Renal cortex interstitium (tissue), 11 donors: ENCODE results near the gene CLSTN2. TPM values are rescaled to one million over a fixed set of nuclear protein-coding genes. Genes with fewer than 3 reads are reported as not detected.
A peak's percentile ranks its signal among the peaks of the same experiment; 100 is the strongest.

Source experiments
- DNase-seq, 11 donors: peaks; one replicate each; pipeline ENCODE4 v3.0.0-alpha.2; 2013; ENCODE audit warnings: low read depth in 9 of 11, low spot score in 4 of 11; ENCODE audit errors: extremely low read depth in 1 of 11
- polyA plus RNA-seq, 3 donors: library from polyadenylated mRNA; unstranded; fragments of 120-200 nt; gene quantifications; one replicate each; pipeline ENCODE4 v1.2.1, GENCODE V29; 2013; ENCODE audit not compliant: insufficient read length in 3 of 3

CLSTN2 gene
- polyA plus RNA-seq, 3 donors = 1.3 to 2.6 (median 1.9) TPM

DNA sequence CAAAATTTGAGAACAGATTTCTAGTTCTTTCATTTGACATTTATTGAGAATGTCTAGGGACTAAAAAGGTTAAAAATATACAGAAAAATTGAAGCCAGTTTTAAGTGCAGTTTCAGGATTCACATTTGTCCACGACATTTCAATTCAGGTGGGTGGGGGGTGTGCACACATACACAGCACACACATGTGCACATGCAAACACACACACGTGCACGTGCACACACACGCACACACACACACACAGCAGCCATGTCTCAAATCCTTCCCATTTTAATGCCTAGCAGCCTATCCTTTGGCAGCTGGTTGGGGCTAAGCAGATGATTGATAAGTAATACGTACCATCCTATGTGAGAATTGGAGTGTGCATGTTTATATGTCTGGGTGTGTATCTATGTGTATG, 504.5 kb downstream of the CLSTN2 start:
- no peak for DNase-seq

DNA sequence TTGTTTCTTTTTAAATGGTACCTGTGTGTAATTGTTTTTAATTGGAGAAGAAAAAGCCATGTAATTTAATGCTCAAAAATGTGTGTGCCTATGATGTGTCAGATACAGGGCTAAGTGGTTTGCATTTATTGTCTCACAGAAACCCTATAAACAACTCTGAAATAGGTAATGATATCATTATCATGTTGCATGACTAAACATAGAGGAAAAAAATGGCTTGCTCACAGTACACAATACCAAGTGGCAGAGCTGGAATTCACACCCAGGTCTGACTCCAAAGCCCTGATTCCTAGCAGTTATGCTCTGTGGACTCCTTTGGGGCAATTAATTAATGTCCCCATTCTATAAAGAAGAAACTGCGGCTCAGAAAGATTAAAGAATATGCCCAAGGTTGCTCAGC, 505.5 kb downstream of the CLSTN2 start:
- DNase-seq = no peak

- DNase-seq = no peak
These were observed 506.0 kb downstream of the CLSTN2 start for GRCh38 chr3:140441006-140441405.

- no peak for DNase-seq
These were observed 507.6 kb downstream of the CLSTN2 start for GRCh38 chr3:140442621-140443020.

- no peak for DNase-seq
These were observed 508.1 kb downstream of the CLSTN2 start for GRCh38 chr3:140443073-140443472.

DNA sequence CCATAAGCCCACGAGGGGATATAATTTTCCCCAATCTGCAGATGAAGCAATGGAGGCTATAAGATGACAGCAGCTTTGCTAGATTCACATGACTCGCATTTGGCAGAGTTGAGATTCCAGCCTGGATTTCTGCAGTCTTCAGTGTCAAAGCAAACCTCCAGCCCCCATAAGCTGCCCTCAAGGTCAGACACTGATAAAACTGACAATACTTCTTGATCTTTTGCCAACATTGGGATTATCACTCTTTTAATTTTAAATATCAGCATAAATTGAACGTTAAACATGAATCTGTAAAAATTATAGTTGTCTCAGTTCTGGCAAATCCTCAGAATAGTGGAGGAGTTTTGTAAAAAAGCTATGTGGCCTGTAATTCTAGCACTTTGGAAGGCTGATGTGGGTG, 508.8 kb downstream of the CLSTN2 start:
- DNase-seq = no peak

- no peak for DNase-seq
These were observed 511.7 kb downstream of the CLSTN2 start for GRCh38 chr3:140446734-140447133.

GRCh38 chr3:140447136-140447535, 512.2 kb downstream of the CLSTN2 start:
- DNase-seq = peak in 2 of 11 donors; percentile 11 to 22

- DNase-seq = no peak
These were observed 513.0 kb downstream of the CLSTN2 start for GRCh38 chr3:140448001-140448400.

- no peak for DNase-seq
These were observed 514.6 kb downstream of the CLSTN2 start for GRCh38 chr3:140449413-140450256.

GRCh38 chr3:140453750-140454149, 518.8 kb downstream of the CLSTN2 start:
- no peak for DNase-seq

DNA sequence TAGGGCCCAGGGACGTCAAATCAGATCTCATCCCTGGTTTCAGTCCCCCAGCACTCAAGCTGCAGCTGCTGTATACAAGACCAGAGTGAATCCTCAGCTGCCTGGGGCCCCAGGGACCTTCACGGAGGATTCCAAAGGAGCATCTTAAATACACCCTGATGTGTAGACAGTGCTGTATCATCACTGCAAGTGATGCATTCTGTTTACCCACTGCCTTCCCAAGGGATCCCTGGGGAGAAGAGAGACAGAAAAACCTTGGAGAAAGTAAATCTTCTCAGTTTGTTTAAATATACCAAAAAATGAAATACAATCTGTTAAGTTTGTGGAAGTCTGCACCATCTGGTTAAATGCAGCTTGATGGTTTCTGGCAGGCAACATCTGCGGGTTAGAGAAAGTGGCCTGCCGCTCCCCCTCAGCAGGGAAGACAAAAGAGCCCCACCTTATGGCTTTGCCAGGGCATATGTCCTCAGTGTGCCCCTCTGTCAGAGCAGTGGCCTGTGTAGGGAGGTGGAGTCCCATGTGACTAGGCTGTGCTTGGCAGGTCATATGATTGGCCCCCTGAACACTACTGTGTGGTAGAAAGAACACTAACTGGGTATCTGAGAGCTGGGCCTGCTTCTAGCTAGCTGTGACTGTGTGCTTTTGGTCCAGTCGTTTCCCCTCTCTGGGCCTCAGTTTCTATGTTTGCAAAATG, 520.7 kb downstream of the CLSTN2 start:
- DNase-seq = no peak

- no peak for DNase-seq
These were observed 522.0 kb downstream of the CLSTN2 start for GRCh38 chr3:140456974-140457373.

- DNase-seq = no peak
These were observed 524.5 kb downstream of the CLSTN2 start for GRCh38 chr3:140459462-140459861.

DNA sequence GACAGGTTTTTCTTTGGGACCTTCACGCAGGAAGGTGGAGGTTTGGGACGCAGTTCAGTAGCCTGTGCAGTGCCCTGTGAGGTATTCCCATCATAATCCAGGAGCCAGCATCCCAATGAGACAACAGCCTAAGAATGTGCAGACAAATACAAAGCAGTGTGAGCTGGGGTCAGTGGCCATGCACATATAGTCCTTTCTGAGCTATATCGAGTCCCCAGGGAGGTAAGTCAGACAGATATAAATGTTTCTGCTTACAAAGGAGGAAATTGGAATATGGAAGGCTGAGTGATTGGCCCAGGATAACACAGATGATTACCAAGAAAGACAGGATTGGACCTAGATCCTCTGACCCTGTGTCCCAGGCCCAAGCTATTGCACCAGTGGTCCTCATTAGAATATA, 526.3 kb downstream of the CLSTN2 start:
- no peak for DNase-seq

DNA sequence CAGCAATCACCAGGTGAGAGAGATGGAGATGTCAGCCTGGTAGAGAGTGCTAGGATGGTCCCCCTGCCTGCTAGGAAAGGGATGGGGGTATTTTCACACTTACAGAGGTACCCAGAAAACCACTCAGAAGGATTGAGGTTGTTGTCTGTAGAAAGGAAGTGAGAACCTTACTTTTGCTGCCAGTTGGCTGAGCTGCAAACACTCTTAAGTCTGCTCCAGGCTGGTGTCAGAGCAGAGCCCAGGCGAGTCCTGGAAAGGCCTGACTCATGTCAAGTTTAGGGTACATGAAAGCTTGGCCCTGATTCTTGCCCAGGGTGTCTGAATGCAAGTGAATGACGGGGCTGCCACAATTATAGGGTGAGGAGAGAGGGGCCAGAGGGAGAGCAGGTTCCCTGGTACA, 528.4 kb downstream of the CLSTN2 start:
- DNase-seq = no peak

- no peak for DNase-seq
These were observed 531.0 kb downstream of the CLSTN2 start for GRCh38 chr3:140465988-140466387.

- DNase-seq = no peak
These were observed 531.5 kb downstream of the CLSTN2 start for GRCh38 chr3:140466535-140466934.

DNA sequence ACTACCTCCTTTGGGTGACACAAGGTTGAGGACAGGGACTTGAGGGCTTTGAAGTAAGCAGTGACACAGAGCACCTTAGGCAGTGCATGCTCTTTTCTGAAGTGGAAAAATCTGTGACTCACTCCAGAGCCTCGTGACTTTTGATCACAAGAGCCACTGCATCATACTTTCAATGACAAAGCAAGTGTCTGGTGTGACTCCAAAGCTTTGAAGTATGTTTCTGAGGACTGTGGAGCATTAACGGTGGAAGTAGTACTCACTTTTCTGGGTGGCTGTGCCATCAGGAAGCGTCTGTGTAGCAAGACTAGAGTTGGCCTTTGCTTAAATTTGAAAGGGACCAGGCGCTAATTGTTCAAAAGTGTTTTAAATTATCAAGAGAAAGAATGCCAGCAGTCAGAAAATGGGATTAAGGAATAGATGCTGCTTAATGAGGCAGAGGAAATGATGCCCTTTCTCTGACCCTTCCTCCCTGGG, 532.2 kb downstream of the CLSTN2 start:
- DNase-seq = peak in 1 of 11 donors; percentile 20

DNA sequence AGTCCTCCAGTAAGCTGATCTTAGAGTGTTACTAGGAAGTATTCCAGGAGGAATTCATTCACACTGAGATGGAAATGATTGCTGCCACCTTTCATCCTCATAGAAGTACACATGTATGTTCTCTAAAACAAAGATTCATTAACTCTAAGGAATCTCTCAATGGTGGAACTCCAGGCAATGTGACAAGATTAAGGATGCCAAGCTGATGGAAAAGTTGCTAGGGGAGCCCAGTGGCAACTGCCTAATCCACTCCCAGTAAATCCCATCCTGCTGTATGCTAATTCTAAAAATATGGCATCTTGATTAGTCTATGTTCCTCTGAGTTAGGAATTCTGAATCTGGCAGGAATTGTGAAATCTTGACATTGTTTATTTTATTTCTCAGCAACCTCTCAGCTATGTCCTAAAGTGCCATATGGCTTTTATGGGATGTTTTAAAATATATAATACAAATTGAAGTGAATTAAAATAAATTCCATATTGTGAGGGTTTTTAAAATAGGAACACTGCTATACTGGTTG, 532.9 kb downstream of the CLSTN2 start:
- DNase-seq = no peak
